Nephron (organoid): Measurements from ENCODE around the gene STX7.
"Not testable (repeated sequence)": the region's sequence is repeated elsewhere in the genome, so short reads cannot be mapped to it uniquely, and the experiment has no call there.

ENCODE experiments used
- H3K27ac Mint-ChIP-seq, 3 experiments: 2 replicates each; pipeline ENCODE4 v1.8.0; 2020; ENCODE audit warnings: mixed read lengths in 3 of 3, mild to moderate bottlenecking in 2 of 3, moderate library complexity in 1 of 3
- H3K27me3 Mint-ChIP-seq: 2 replicates; pipeline ENCODE4 v1.8.0; 2021; ENCODE audit warnings: low read depth, mild to moderate bottlenecking, moderate library complexity, mixed read lengths
- H3K36me3 Mint-ChIP-seq: 2 replicates; pipeline ENCODE4 v1.8.0; 2020; ENCODE audit warnings: low read depth, mixed read lengths
- H3K4me1 Mint-ChIP-seq: 2 replicates; pipeline ENCODE4 v1.8.0; 2020; ENCODE audit warnings: mixed read lengths
- H3K4me3 Mint-ChIP-seq, 3 experiments: 2 replicates each; pipeline ENCODE4 v1.8.0; 2020; ENCODE audit warnings: mild to moderate bottlenecking in 3 of 3, mixed read lengths in 3 of 3, moderate library complexity in 2 of 3
- H3K9me3 Mint-ChIP-seq: 2 replicates; pipeline ENCODE4 v1.8.0; 2020; ENCODE audit warnings: mixed read lengths
- TF ChIP-seq, protein P1 (sequence below), 3 experiments: fragments of 200-600 bp; sonication (generic); IDR thresholded peaks; one replicate each; pipeline ENCODE4 v1.5.0; 2021; ENCODE audit warnings: antibody characterized with exemption in 3 of 3; ENCODE audit not compliant: unreplicated experiment in 3 of 3

The STX7 gene

DNA sequence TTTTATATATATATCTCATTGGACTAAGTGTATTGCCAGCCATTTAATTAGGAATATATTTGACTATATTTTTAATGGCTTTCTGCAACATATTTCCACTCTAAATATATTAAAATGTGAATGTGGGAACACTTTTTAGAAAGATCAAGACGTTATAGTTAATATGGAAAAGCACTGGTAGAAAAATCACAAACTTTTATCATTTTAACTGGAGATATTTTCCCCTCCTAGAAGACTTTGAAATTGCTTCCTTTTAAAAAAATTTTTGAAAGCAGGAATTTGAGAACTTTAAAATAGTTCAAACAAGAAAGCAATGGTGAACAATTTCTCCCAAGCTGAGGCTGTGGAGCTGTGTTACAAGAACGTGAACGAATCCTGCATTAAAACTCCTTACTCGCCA lies 25.1 kb upstream of the STX7 start, which contains the start of gene TAAR9:
Gene TAAR9 (plus strand): TSS at position 301 of the 400 bp plus-strand sequence. CDS start 13 bp downstream, at position 314.
- Mint-ChIP-seq H3K36me3 (no peaks in the 10 kb centered on the region), H3K4me1 (peaks cover 12% of the 10 kb centered on the region)

DNA sequence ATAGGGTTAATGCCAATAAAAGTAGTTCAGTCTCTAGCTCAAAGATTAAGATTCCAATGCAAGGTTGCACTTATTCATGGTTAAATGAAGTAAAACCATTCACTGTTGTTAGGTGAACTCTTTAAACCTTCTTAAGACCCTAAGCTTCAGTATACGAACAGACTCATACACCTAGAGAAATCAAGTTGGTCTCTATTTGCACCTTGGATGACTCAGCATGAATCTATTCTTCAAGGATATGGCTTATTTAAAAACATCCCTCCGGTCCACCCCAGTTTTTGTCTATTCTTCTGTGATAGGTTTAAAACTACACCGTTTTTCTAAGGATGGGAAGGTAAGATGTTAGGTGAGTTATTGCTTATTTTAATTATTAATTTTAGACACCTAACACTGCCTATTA lies 24.2 kb upstream of the STX7 start:
- TF ChIP-seq, protein P1, sequence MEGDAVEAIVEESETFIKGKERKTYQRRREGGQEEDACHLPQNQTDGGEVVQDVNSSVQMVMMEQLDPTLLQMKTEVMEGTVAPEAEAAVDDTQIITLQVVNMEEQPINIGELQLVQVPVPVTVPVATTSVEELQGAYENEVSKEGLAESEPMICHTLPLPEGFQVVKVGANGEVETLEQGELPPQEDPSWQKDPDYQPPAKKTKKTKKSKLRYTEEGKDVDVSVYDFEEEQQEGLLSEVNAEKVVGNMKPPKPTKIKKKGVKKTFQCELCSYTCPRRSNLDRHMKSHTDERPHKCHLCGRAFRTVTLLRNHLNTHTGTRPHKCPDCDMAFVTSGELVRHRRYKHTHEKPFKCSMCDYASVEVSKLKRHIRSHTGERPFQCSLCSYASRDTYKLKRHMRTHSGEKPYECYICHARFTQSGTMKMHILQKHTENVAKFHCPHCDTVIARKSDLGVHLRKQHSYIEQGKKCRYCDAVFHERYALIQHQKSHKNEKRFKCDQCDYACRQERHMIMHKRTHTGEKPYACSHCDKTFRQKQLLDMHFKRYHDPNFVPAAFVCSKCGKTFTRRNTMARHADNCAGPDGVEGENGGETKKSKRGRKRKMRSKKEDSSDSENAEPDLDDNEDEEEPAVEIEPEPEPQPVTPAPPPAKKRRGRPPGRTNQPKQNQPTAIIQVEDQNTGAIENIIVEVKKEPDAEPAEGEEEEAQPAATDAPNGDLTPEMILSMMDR (IDR thresholded peaks at IDR 0.05; ENCODE audit: unreplicated experiment in 3 of 3) = no peak

More for the DNA sequence above, 25.1 kb upstream of the STX7 start, which contains the start of gene TAAR9:
- H3K9me3 Mint-ChIP-seq = peaks cover 16% of the 10 kb centered on the region
- H3K4me3 Mint-ChIP-seq = peak within 1 kb of the TSS in 1 of 3 experiments; percentile 5
- TF ChIP-seq, protein P1 (IDR thresholded peaks at IDR 0.05; ENCODE audit: unreplicated experiment in 3 of 3) = no peak
- peak within 1 kb of the TSS; percentile 48 to 82 (median 75) for H3K27ac Mint-ChIP-seq
- H3K27me3 Mint-ChIP-seq = peaks cover 5% of the 10 kb centered on the region

DNA sequence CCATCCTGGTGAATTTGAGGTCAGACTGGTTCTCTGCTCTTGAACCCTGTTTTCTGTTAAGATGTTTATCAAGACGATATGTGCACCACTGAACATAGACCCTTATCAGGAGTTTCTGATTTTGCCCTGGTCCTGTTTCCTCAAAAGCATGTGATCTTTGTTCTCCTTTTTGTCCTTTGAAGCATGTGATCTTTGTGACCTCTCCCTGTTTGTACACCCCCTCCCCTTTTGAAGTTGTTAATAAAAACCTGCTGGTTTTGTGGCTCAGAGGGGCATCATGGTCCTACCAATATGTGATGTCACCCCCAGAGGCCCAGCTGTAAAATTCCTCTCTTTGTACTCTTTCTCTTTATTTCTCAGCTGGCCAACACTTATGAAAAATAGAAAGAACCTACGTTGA lies 21.6 kb upstream of the STX7 start:
- not testable (repeated sequence) for H3K27ac Mint-ChIP-seq, H3K4me3 Mint-ChIP-seq, H3K36me3 Mint-ChIP-seq, H3K27me3 Mint-ChIP-seq
- Mint-ChIP-seq H3K9me3 (peaks cover 16% of the 10 kb centered on the region), H3K4me1 (peaks cover 12% of the 10 kb centered on the region)

More for the DNA sequence above, 24.2 kb upstream of the STX7 start:
- Mint-ChIP-seq H3K36me3 (no peaks in the 10 kb centered on the region), H3K27me3 (peaks cover 5% of the 10 kb centered on the region), H3K4me1 (peaks cover 12% of the 10 kb centered on the region), H3K27ac (no peak overlapping the region), H3K4me3 (no peak overlapping the region), H3K9me3 (peaks cover 16% of the 10 kb centered on the region)

DNA sequence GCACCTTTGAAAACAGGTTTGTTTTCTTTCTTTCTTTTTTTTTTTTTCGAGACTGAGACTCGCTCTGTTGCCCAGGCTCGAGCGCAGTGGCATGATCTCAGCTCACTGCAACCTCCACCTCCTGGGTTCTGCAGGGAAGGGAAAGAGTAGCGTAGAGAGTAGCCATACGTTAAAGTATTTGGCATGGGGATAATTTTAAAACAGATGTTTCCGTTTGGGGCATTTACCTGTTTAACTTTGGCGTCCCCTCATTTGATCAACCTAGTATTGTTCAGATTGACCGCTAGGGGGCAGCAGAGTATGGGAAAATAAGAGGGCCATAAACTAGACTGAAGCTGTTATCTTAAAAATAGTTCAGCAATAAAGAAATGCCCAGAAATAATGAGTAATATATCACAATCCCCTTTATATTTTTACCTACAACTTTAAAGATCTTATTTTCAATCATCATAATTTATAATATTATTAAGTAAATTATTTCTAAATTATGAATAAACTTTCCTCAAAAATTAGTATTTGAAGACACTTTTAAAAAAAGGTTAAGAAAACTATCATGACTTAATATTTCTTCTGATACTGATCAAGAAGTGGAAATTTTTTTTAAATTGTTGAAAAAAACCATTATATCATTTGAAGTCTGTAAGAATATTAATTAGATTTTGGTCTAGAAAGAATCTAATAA lies 17.5 kb upstream of the STX7 start:
- H3K4me1 Mint-ChIP-seq = no peaks in the 10 kb centered on the region
- peaks cover 11% of the 10 kb centered on the region for H3K9me3 Mint-ChIP-seq
- TF ChIP-seq, protein P1 (IDR thresholded peaks at IDR 0.05; ENCODE audit: unreplicated experiment in 3 of 3) = peak; percentile 85 to 89 (median 87)
- H3K27ac Mint-ChIP-seq = no peak overlapping the region
- no peaks in the 10 kb centered on the region for H3K27me3 Mint-ChIP-seq
- no peaks in the 10 kb centered on the region for H3K36me3 Mint-ChIP-seq
- H3K4me3 Mint-ChIP-seq = peak overlapping the region; percentile 27 to 69 (median 59)

DNA sequence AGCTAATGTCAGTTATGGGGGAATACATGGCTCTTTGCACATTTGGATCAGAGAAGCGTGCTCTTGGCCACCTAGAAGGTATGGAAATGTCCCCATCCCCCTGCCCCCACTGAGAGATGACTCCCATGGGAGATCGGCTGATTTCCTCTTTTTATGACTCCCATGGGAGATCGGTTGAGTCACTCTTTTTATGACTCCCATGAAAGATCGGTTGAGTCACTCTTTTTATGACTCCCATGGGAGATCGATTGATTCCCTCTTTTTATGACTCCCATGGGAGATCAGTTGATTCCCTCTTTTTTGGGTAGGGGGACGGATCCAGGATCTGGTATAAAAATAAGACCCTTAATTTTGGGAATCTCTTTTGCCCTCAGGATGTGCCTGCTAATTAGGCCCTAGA lies 14.9 kb upstream of the STX7 start:
- TF ChIP-seq, protein P1 (IDR thresholded peaks at IDR 0.05; ENCODE audit: unreplicated experiment in 3 of 3) = no peak
- Mint-ChIP-seq H3K27me3 (no peaks in the 10 kb centered on the region), H3K4me1 (no peaks in the 10 kb centered on the region), H3K9me3 (peaks cover 3% of the 10 kb centered on the region), H3K4me3 (no peak overlapping the region), H3K27ac (no peak overlapping the region), H3K36me3 (no peaks in the 10 kb centered on the region)

DNA sequence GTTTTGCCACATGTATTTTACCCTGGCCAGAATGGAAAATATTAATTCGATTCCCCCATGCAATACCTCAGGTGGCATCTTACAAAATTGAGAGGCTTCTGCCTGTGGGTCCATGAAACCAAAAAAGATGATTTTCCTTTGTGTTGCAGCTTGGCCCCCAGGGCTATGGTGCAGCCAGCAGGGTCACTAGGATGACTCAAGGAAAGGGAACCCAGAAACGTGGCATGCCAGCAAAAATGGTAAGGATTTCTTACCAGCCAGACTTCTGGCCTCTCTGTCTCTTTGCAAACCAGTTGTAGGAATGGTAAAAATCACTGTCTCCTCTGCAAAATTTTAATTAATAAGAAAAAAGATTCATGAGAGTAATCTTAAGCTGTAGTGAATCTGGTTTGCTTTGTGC lies 13.5 kb upstream of the STX7 start:
- no peaks in the 10 kb centered on the region for H3K4me1 Mint-ChIP-seq
- H3K27ac Mint-ChIP-seq = no peak overlapping the region
- TF ChIP-seq, protein P1 (IDR thresholded peaks at IDR 0.05; ENCODE audit: unreplicated experiment in 3 of 3) = no peak
- H3K9me3 Mint-ChIP-seq = peaks cover 3% of the 10 kb centered on the region
- H3K27me3 Mint-ChIP-seq = no peaks in the 10 kb centered on the region
- no peak overlapping the region for H3K4me3 Mint-ChIP-seq
- H3K36me3 Mint-ChIP-seq = no peaks in the 10 kb centered on the region
